Activated CD4-positive, alpha-beta T cell treated with anti-CD3 and anti-CD28 coated beads, Interleukin-2, amount 50 U/mL, for 4 hours (primary cell): ENCODE data around the gene NT5DC1.

Experiments
- DNase-seq, 2 experiments: peaks; one replicate each; pipeline ENCODE4 v3.0.0-alpha.2; 2020

NT5DC1 gene

DNA sequence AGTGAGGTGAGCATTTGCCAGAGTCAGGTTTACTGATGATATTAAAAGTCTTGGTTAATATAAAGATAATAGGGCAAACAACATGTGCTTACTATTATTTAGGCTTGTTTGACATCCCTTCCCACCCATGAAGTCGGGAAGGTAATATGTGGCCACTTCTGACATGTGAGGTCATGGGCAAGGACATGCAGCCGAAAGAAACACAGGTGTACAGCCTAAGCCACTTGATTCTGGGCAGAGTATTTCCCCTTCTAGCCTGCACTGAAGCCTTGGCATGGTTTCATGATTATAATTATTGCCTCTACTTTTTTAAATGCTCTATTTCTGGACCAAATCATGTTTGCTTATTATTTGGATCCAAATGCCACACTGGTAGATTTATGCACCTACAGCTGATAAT, 100.9 kb downstream of the NT5DC1 start:
- no peak for DNase-seq

DNA sequence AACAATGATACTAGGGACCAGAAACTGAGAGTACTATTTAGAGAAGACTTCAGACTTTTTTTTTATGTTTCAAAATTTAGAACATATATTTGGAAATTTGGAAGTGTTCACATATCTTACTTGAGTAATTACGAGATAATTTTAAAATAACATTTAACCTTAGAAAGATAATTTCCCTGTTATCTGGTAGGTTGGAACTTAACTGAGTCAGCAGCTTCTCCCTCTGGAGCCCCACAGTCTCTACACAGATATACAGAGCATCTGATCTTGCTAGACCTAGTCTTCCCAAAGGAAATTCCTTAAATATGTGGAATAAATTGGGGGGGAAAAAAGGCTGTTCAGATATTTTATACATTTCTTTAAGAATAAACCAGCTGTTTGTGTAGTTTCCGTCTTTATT, 104.6 kb downstream of the NT5DC1 start:
- no peak for DNase-seq

- no peak for DNase-seq
Measured at GRCh38 chr6:116206231-116206903, 105.7 kb downstream of the NT5DC1 start.

GRCh38 chr6:116208056-116208785, 107.6 kb downstream of the NT5DC1 start:
- DNase-seq: no peak

DNA sequence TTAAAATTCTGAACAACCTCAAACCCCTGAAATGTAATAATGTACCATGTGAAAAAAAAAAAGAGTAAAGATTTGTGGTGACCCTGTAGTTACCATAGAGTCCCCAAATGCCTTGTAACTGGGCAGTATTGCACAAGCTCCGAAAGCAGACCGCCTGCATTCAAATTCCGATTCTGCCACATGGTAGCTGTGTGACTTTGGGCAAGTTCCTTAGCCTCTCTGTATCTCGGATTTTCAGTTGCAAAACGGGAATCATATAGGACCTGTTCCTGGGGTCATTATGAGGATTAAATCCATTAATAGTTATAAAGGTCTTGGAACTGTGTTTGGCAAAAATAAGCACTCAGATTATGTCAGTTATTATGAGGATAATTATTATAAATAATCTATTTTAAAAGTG, 109.7 kb downstream of the NT5DC1 start:
- no peak for DNase-seq

GRCh38 chr6:116210750-116211425, 110.2 kb downstream of the NT5DC1 start:
- DNase-seq: no peak

DNA sequence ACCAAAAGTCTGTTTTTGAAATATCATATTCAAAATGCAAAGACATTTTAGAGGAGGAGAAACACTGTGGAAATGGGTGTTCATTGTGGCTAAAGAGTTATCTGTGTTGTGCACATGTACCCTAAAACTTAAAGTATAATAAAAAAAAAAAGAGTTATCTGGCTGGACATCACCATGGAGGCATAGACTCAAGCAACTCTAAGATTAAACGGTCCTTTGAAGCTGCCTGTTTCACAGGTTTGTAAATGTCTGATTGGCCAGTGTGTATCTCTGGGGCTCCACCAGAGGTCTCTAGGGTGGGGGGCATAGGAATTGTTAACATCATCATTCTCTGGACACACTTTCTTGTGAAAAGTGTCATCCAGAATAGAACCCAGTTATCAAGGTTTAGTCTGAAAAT, 114.0 kb downstream of the NT5DC1 start:
- DNase-seq: no peak

GRCh38 chr6:116215414-116215813, 114.8 kb downstream of the NT5DC1 start:
- no peak for DNase-seq

DNA sequence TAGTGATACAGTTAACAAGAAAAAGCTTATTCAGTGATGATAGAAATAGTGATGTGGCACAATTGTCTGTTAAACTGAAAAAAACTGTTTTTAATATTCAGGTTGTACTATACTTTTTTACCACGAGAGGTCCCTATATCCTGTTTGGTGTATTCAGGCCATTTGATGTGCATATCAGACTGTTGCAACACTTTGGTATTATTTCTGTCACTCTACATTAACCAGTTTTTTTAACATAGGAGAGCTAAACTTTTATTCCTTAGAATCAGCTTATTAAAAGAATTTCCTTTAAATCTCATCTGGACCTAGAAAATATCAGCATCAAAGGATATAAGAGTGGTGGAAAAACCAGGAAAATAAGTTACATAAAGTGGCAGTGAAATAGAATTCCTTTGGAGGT, 116.4 kb downstream of the NT5DC1 start:
- no peak for DNase-seq

GRCh38 chr6:116218172-116218633, 117.5 kb downstream of the NT5DC1 start:
- no peak for DNase-seq

GRCh38 chr6:116218866-116219265, 118.2 kb downstream of the NT5DC1 start:
- DNase-seq: no peak

- DNase-seq: no peak
Measured at GRCh38 chr6:116221067-116221466, 120.4 kb downstream of the NT5DC1 start.

DNA sequence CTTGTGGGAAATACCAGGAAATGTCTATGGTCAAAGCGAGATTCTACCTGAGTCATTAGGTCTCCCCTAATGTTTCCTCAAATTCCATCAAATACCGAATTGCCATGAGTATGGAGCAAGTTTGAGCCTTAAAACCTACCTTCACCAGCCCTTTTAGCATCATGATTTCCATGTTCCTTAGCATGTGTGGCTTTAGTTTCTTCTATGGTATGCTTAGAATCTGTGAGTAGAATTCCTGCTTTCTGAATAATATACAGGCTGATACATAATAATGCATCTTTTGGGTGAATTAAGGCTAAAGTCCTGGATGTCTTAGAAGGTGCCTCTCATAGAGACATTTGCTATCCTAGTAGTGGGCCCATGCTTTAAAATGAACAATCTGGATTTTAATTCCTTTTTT, 121.3 kb downstream of the NT5DC1 start:
- no peak for DNase-seq

DNA sequence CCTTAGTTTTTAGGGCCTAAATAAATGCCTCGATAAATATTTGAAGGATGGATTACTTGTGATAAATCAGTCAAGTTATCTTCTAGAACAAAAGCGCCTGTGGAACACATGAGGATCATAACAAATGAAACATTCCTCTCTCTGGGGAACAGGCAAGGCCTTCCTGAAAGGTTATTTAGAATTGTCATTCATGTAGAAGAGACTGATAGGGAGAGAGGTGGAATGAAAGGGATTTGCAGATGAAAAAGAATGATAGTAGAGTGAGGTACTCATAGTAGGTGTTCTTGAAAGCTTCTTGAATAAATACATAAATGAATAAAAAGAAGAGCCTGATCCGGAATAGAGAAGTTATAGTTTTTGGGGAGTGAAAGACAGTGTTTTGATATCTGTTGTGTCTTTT, 122.7 kb downstream of the NT5DC1 start:
- no peak for DNase-seq

DNA sequence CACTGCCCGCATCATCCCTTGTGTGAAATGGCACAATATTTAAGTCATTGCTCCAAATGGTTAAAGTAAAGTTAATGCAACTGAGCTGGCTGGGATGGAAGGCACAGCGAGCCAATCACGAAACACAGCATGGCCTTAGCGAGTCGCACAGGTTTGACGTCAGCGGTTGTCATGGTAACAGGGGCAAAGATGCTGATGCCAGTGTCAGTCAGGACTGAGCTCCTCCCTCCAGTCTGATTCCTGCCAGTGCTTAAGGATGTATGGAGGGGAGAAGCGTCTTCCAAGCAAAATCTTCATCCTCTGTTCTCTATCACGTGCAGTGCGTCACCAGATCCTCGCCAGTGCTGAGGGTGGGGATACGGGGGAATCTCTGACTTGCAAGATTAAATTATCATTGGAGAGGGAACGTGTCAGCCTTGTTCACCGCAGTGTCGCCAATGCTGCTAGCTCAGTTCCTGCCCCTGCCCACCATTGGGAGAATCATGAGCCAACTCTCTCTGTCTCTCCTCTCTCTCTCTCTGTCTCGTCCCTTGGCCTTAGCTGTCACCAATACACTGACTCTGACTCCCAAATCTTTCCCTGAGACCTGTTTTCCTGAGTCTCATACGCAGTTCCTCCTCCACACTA, 128.7 kb downstream of the NT5DC1 start:
- DNase-seq: no peak

DNA sequence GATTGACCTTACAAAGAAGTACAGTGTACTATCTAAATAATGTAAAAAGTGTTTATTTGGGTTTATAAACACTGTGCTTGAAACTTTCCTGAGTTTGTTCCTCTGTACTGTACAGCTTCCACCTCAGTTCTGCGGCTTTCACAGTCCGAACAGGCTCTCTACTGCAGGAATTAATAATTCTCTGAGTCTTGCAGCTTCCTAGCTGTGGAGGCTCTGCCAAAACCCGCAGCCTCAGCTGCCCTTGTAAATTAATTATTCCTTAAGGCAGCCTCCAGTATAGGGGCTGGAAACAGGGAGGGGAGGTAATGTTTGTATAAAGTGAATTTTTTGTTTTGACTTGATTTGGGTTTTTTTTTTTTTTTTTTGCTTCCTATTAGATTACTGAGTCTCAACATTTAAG, 134.0 kb downstream of the NT5DC1 start:
- no peak for DNase-seq

DNA sequence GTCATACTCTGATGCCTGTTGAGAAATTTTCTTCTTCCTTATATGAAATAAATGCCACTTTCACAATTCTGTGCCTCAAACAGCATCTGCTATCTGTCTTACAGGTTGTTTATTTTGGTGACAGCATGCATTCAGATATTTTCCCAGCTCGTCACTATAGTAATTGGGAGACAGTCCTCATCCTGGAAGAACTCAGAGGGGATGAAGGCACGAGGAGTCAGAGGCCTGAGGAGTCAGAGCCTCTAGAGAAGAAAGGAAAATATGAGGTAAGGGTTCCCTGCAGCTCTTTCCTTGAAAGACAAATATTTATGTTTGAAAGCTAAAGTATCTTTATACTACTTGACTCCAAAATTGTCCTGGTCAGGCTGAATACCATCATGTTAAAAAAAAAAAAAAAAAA, 137.4 kb downstream of the NT5DC1 start:
- no peak for DNase-seq

GRCh38 chr6:116239256-116239655, 138.6 kb downstream of the NT5DC1 start:
- no peak for DNase-seq

GRCh38 chr6:116239856-116240255, 139.2 kb downstream of the NT5DC1 start:
- no peak for DNase-seq

- no peak for DNase-seq
Measured at GRCh38 chr6:116244284-116244683, 143.6 kb downstream of the NT5DC1 start.

DNA sequence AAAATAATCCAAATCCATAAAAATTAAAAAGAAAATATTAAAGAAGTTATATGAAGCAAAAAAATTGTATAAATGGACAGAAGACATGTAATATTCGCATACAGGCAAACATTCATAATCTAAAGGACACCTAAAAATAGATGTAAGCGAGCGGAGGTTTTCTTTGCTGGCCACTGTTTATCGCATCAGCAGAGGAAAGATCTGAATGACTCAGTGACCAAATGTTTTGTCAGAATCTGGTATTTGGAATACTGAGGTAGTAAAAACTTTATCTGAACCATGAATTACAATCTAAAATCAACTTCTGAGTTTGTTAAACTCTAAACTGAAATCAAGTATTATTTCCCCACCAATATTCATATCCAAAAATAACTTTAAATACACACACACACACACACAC, 145.4 kb downstream of the NT5DC1 start:
- DNase-seq: no peak

- no peak for DNase-seq
Measured at GRCh38 chr6:116247285-116247684, 146.6 kb downstream of the NT5DC1 start.

DNA sequence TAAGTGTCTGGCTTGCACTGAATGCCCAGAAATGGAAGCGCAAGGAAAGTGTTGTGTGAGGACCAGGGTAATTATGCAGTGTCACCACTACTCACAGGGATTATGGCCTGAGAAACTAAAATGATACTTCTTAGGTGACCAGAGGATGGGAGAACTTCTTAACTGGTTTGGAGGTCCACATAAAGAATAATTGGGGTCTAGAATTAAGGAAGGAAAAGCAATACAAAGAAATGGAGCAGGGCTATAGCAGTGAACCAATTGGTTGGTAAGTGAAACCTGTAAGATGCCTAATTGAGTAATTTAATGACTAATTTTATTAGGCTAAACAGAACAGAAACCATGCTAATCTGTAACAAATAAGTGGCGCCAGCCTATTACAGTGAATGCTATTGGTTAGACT, 147.9 kb downstream of the NT5DC1 start:
- no peak for DNase-seq
